Stomach (tissue), 9 donors: ENCODE measurements around the gene SEMA5A. TPM values are rescaled to one million over a fixed set of nuclear protein-coding genes. Genes with fewer than 3 reads are reported as not detected.

ENCODE experiments used
- DNase-seq, 2 donors: peaks; one replicate each; pipeline versions ENCODE4 v3.0.0 to v3.0.0-alpha.2; 2013 to 2019
- H3K27ac ChIP-seq, 5 donors: fragments of 200-600 bp in 4 of 5; sonication (generic) in 4 of 5; one replicate each; pipeline ENCODE4 v1.5.1; 2013 to 2019; ENCODE audit warnings: mild to moderate bottlenecking in 1 of 5, moderate library complexity in 1 of 5
- H3K27me3 ChIP-seq, 3 donors: fragments of 200-600 bp; sonication (generic); one replicate each; pipeline ENCODE4 v1.5.1; 2017 to 2019; ENCODE audit warnings: mixed run types in 1 of 3
- H3K36me3 ChIP-seq, 4 donors: fragments of 200-600 bp; sonication (generic); 1 replicate in 3 of 4; 2 replicates in 1 of 4; pipeline ENCODE4 v1.5.1; 2016 to 2019
- H3K4me1 ChIP-seq, 4 donors: fragments of 200-600 bp; sonication (generic); one replicate each; pipeline ENCODE4 v1.5.1; 2016 to 2019
- H3K4me3 ChIP-seq, 4 donors: fragments of 200-600 bp; sonication (generic) in 3 of 4; one replicate each; pipeline ENCODE4 v1.5.1; 2016 to 2019; ENCODE audit warnings: mild to moderate bottlenecking in 1 of 4
- H3K9me3 ChIP-seq, 4 donors: fragments of 200-600 bp; sonication (generic); one replicate each; pipeline ENCODE4 v1.5.1; 2016 to 2019
- CTCF ChIP-seq, 7 experiments: fragments of 450-650 bp in 4 of 7; fragments of 200-600 bp in 3 of 7; sonication (generic) in 3 of 7; IDR thresholded peaks; one replicate each; pipeline ENCODE4 v1.5.1; 2016 to 2019; ENCODE audit warnings: antibody characterized with exemption in 7 of 7, control low read depth in 2 of 7, mild to moderate bottlenecking in 1 of 7
- EP300 ChIP-seq: sonication (generic); formaldehyde crosslinking; IDR thresholded peaks from one replicate; pipeline ENCODE4 v1.6.1; 2017; ENCODE audit warnings: antibody characterized with exemption
- POLR2A ChIP-seq, 4 donors: fragments of 450-650 bp; IDR thresholded peaks; one replicate each; pipeline ENCODE4 v1.6.1; 2016; ENCODE audit warnings: antibody characterized with exemption in 4 of 4, control low read depth in 2 of 4, mild to moderate bottlenecking in 1 of 4, moderate library complexity in 1 of 4
- POLR2AphosphoS5 ChIP-seq, 3 donors: sonication (generic); formaldehyde crosslinking; IDR thresholded peaks; one replicate each; pipeline ENCODE4 v1.6.1; 2016; ENCODE audit warnings: antibody characterized with exemption in 3 of 3
- WGBS, 5 donors: extraction: QIAGEN DNeasy Blood & Tissue Kit in 3 of 5; methylation state at CpG; one replicate each; pipeline versions ENCODE4 v1.1.5 to v1.1.7; 2013 to 2018; 5-methylcytosine and 5-hydroxymethylcytosine counted together
- intact Hi-C: fragments of 100-400 bp; cut with DNase I; formaldehyde crosslinking; loops from one replicate; pipeline ENCODE4 v1.15.1; 2023; ENCODE audit warnings: low total_unique reads
- polyA plus RNA-seq, 3 donors: library from polyadenylated mRNA; stranded (reverse); fragments of 200-250 nt; gene quantifications; one replicate each; pipeline ENCODE4 v1.2.3, GENCODE V29; 2013
- total RNA-seq, 5 donors: library from RNA; depleted of rRNA; stranded (reverse); fragments of >200 nt; gene quantifications; one replicate each; pipeline versions ENCODE4 v1.1.0 to v1.2.3, GENCODE V29; 2014 to 2016
- donor health status: healthy with polysubstance abuse.
- donor health status: Bipolar disorder and iron deficiency.
- donor health status: healthy.

The SEMA5A gene
- total and polyA plus RNA-seq, 8 donors = 0.62 to 26.4 (median 3.2) TPM

DNA sequence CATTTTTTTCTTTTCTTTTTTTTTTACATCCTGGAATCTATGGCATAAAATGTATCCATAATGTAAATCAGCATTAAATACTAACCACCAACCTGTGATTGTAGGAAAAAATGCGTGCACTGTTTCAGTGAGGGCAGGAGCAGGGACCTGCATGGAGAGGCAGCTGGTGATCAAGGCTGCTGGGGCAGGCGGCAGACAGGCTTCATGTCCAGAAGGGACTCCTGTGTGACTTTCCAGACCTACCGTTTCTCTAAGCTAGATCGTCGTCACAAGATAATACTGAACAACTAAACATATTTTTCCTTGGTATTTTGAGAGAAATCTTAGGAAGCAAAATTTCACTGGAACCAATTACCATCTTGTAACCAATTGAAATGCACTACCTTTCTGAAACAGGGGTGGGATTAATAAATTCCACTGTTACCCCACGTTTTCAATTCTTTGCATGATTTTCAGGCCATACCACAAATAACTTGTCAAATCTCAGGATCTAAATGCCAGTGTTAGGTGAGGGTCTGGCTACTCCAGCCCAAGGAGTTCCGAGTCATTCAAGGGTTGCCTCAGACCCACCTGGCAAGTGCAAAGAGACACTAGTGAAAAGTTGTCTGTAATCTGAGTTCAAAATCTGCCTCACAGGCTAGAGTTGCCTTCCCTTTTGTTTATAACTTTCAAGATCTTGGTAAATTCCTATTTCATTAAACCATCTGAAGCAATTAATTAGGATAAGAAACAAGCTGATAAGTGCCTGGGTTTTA, 198.2 kb downstream of the SEMA5A start:
- intact Hi-C loops = no loop called here
- H3K9me3 ChIP-seq = no peaks in the 10 kb centered on the region
- H3K4me1 ChIP-seq = peaks cover 0 to 9% (median 0%) of the 10 kb centered on the region in 4 donors
- WGBS, 5 donors = 61 to 84% (median 75%) methylated on average over 7 of the region's 7 CpGs
- no peaks in the 10 kb centered on the region for H3K36me3 ChIP-seq
- no peak overlapping the region for H3K27ac ChIP-seq
- no peak overlapping the region for H3K4me3 ChIP-seq
- DNase-seq = no peak
- H3K27me3 ChIP-seq = no peaks in the 10 kb centered on the region
- TF ChIP-seq POLR2AphosphoS5 (IDR thresholded peaks at IDR 0.05) (no peak), EP300 (no peak), CTCF (IDR thresholded peaks at IDR 0.05) (no peak), POLR2A (IDR thresholded peaks at IDR 0.05) (no peak)

DNA sequence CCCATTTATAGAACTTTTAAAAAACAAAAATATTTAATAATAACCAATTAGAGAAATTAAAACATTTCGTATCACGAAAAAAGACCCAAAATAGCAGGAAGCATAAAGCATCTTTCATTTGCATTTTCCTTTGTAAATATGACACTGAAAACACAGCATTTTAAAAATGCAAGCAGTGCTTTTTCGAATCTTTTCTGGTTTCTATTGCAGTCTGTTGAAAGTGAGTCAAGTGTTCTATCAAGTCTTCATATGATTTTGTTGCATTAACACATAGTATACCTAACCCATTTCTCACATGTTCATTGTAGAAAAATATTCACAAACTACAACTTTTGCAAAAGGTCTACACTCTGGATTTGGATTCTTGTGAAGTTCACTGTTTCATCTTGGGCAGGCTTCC, 198.8 kb downstream of the SEMA5A start:
- no peak overlapping the region for H3K27ac ChIP-seq
- H3K36me3 ChIP-seq = no peaks in the 10 kb centered on the region
- H3K4me1 ChIP-seq = peaks cover 0 to 9% (median 0%) of the 10 kb centered on the region in 4 donors
- TF ChIP-seq EP300 = no peak
- TF ChIP-seq POLR2A (IDR thresholded peaks at IDR 0.05) = no peak
- TF ChIP-seq CTCF (IDR thresholded peaks at IDR 0.05) = no peak
- DNase-seq = no peak
- intact Hi-C loops = no loop called here
- WGBS, 5 donors = 78 to 95% (median 88%) methylated on average over 3 of the region's 3 CpGs
- H3K27me3 ChIP-seq = no peaks in the 10 kb centered on the region
- H3K4me3 ChIP-seq = no peak overlapping the region
- H3K9me3 ChIP-seq = no peaks in the 10 kb centered on the region

DNA sequence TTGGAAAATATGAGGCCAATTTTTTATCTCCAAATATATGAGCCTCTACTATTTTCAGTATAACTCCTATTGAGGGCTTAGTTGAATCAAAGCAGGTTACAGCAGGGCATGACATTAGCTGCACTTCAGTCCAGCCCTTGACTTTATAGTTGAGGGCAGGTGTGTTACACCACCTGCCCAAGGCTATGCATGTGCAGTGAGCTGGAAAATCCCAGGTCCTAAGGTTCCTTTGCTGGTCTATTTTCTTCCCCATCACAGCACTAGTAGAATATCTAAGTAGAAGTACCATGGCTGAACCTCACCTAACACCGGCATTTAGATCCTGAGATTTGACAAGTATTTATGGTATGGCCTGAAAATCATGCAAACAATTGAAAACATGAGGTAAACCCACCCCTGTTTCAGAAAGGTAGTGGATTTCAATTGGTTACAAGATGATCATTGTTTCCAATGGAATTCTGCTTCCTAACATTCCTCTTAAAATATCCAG, 201.1 kb downstream of the SEMA5A start:
- H3K27ac ChIP-seq = no peak overlapping the region
- TF ChIP-seq CTCF (IDR thresholded peaks at IDR 0.05) (no peak), EP300 (no peak), POLR2AphosphoS5 (IDR thresholded peaks at IDR 0.05) (no peak), POLR2A (IDR thresholded peaks at IDR 0.05) (no peak)
- 79 to 91% (median 88%) methylated on average over 1 of the region's 1 CpG for WGBS, 5 donors
- intact Hi-C loops = no loop called here
- no peak overlapping the region for H3K4me3 ChIP-seq
- H3K9me3 ChIP-seq = no peaks in the 10 kb centered on the region
- H3K36me3 ChIP-seq = no peaks in the 10 kb centered on the region
- peaks cover 0 to 9% (median 0%) of the 10 kb centered on the region in 4 donors for H3K4me1 ChIP-seq
- DNase-seq = no peak
- no peaks in the 10 kb centered on the region for H3K27me3 ChIP-seq

GRCh38 chr5:9343146-9343850, 202.6 kb downstream of the SEMA5A start:
- Histone ChIP-seq H3K36me3 (no peaks in the 10 kb centered on the region), H3K4me3 (no peak overlapping the region), H3K27ac (no peak overlapping the region), H3K9me3 (no peaks in the 10 kb centered on the region), H3K27me3 (no peaks in the 10 kb centered on the region), H3K4me1 (peaks cover 0 to 2% (median 0%) of the 10 kb centered on the region in 4 donors)
- DNase-seq = no peak
- TF ChIP-seq CTCF (IDR thresholded peaks at IDR 0.05) = no peak
- TF ChIP-seq POLR2AphosphoS5 (IDR thresholded peaks at IDR 0.05) = no peak
- no peak for TF ChIP-seq POLR2A (IDR thresholded peaks at IDR 0.05)
- no peak for TF ChIP-seq EP300
- WGBS, 5 donors = 39 to 55% (median 49%) methylated on average over 3 of the region's 3 CpGs
- intact Hi-C loops = no loop called here
